Hindlimb muscle (tissue), 1 donor: ENCODE measurements around the gene LRRC34. TPM values are rescaled to one million over a fixed set of nuclear protein-coding genes. Genes with fewer than 3 reads are reported as not detected.

Experiments used
- DNase-seq: peaks from one replicate; pipeline ENCODE4 v3.0.0-alpha.2; 2013
- polyA plus RNA-seq: library from polyadenylated mRNA; unstranded; fragments of 120-200 nt; gene quantifications from one replicate; pipeline ENCODE4 v1.2.1, GENCODE V29; 2013; ENCODE audit not compliant: insufficient read length

The LRRC34 gene
- polyA plus RNA-seq, 1 donor: 3.3 TPM

GRCh38 chr3:169764882-169765612, 47.7 kb downstream of the LRRC34 start, which contains the start of gene TERC:
Gene TERC (minus strand): TSS chr3:169765060.
- DNase-seq: peak; percentile 96

- peak; percentile 77 for DNase-seq
Observed at GRCh38 chr3:169764312-169764881, 48.3 kb downstream of the LRRC34 start.

DNA sequence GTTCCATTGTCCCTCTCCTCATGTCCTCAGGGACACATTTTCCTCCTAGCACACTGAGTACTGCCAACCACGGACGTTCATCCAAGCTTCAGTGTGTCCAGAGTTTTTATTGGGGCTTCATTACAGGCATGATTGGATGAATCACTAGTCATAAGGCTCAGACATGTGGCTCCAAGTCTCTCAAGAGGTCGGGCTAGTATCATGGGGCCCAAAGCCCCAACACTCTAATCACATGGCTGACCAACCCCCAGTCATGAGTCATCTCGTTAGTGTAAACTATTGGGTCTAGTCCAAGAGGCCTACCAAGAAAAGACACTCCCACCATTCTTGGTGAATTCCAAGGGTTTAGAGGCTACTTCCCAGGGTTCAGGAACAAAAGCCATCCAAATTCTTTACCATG, 52.2 kb downstream of the LRRC34 start:
- no peak for DNase-seq

GRCh38 chr3:169759256-169759655, 53.4 kb downstream of the LRRC34 start:
- no peak for DNase-seq

DNA sequence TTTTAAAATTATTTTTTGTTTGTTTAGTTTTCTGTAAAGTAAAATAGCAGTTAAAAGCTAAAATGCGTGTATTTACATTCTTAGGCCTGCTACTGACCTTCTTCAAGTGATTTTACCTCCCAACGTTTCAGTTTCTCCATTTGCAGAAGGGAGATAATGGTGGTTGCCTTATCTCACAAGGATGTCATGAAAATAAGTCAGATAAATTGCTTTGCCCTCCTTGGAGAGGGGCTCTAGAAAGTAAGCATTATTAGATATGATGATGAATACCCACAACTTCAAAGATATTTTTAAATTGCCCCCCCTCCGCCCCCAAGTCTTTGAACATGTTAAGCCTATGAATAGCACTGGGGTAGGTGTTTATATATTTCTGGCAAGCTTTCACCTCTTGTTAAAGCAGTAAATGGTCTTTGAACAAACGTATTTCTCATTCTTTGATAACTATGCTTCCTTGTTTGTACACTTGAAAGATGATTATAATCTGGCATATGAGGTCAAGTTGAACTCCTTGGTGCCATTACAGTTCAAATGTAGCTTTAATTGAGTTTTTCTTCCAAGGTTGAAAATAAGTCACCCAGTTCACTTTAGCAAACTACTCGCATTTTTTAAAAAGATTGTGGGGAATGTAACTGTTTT, 54.2 kb downstream of the LRRC34 start:
- no peak for DNase-seq

GRCh38 chr3:169755488-169755887, 57.2 kb downstream of the LRRC34 start:
- DNase-seq: no peak

DNA sequence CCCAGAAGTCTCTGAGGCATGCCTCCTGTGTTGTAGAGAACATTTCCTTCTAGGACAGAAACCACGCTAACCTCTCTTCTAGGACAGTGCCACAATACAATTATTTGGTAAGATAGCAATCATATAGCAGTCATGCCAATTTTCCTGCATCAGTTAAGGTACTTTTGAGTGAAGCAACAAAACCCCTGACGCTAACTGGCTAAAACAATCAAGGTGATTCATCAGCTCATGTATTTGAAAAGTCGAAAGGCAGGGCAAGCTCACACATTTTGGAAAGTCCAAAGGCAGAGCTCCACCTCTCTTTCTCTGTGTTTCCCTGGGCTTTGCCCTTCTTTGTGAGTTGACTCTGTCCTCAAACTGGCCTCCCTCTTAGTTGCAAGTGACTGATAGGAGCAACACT, 58.0 kb downstream of the LRRC34 start:
- DNase-seq: no peak

- no peak for DNase-seq
Observed at GRCh38 chr3:169751875-169752274, 60.8 kb downstream of the LRRC34 start.

DNA sequence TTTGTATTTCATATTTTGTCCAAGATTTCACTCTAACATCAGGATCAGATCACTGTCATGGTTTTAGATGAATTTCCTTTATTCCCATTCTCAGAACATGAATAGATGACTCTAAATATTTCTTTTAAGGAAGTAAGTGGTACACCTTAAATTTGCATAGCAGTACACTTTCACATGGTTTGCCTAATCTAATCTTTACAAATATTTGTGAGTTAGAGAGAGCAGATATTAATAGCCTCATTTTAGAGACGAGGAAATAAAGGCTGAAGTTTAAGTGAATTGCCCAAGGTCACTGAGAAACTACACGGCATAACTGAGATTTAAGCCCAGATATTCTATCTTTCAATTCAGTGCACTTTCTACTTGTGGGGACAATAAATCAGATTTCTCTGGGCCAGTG, 62.0 kb downstream of the LRRC34 start:
- no peak for DNase-seq

DNA sequence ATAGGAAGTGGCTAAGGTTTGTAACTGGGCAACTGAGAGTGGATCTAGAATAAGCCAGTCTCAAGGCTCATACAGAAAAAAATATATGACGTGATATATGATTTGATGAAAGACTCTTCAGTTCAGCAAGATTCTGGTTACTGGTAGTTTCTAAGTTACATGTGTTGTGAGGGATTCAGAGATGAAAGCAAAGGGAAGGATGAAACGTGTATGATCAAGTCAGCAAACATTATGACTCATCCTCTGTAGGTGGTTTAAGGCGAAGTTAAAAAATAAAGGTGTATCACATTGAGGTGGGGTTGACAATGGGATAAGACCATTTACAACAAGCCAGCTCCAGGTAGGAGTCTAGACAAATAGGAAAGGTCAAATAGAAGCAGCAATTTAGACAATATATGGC, 64.0 kb downstream of the LRRC34 start:
- DNase-seq: no peak

GRCh38 chr3:169746924-169747323, 65.8 kb downstream of the LRRC34 start:
- no peak for DNase-seq

DNA sequence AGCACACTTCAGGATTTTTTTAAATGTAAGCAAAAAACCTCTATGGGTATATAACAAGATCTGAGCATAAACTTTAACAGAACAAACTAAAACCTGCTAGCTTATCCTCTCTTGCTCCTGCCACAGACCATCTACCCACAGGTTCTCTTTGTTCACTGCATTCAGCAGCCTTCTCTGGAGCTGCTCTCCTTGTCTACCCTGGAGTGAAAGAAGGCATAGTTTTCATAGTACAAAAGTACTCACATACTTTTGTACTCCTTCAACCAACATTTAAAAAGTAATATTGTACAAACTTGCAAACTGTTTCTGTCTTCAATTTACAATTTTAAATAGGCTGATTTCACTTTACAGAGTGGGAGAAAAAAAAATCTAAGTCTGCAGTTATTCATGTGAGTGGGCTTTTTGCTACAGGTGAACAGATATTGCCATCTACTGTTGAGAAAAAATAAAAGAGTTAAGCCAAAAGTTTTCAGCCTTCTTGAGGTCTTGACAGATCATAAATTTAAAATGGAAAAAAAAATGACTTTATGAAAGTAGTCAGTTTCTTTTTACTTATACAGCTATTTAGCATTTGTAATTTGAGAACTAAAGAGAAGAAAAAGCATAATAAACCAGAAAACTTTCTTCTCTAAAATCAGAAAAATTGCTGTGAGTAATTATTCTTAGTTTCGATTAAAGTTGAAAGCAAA, 68.2 kb downstream of the LRRC34 start:
- DNase-seq: no peak

Other genes with a start within 250 kb of the LRRC34 start
- gene MECOM, start 149.2 kb downstream of the LRRC34 start, polyA plus RNA-seq: 12.2 TPM
- gene TERC, start 47.8 kb downstream of the LRRC34 start, polyA plus RNA-seq: not detected
- gene ACTRT3, start 43.3 kb downstream of the LRRC34 start, polyA plus RNA-seq: 2.1 TPM
- gene MYNN, start 39.5 kb downstream of the LRRC34 start, polyA plus RNA-seq: 17.4 TPM
- gene LRRIQ4, start within 50 bp of the LRRC34 start, polyA plus RNA-seq: not detected
- gene LRRC31, start 57.0 kb upstream of the LRRC34 start, polyA plus RNA-seq: not detected
- gene SAMD7, start 98.7 kb upstream of the LRRC34 start, polyA plus RNA-seq: not detected
- 66.3 TPM for gene SEC62, start 153.9 kb upstream of the LRRC34 start, polyA plus RNA-seq
- gene GPR160, start 225.1 kb upstream of the LRRC34 start, polyA plus RNA-seq: 1.8 TPM